MM.1S (cell line): Measurements from ENCODE around the gene ARL8B.

Experiments
- EZH2 ChIP-seq: fragments of 300-600 bp; sonication (generic); optimal IDR thresholded peaks from 2 replicates; pipeline ENCODE3; 2017; ENCODE audit warnings: low read depth, mild to moderate bottlenecking, antibody characterized with exemption, low read length, mixed read lengths
- TF ChIP-seq, protein P1 (sequence below): fragments of 300-600 bp; sonication (generic); IDR thresholded peaks from 2 replicates; pipeline ENCODE4 v1.5.1; 2016; ENCODE audit warnings: antibody characterized with exemption, low read length, mixed read lengths

DNA sequence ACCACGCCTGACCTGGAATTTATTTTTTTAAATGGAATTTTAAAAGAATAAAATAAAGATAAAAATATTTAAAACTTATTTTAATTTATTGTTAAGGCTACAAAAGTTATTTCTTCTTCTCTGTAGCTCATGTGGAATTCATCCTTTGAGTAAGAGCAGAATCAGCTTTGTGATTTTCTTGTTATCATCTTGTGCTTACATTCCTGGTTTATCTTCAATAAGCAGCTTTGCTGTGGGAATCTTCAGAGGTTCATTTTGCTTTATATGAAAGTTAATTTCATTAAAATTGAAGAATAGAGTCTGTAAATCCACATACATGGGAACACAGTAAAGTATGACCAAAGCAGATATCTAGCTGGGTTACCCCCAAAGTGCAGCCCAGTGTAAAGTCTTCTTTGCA, 35.4 kb upstream of the ARL8B start:
- TF ChIP-seq, protein P1, sequence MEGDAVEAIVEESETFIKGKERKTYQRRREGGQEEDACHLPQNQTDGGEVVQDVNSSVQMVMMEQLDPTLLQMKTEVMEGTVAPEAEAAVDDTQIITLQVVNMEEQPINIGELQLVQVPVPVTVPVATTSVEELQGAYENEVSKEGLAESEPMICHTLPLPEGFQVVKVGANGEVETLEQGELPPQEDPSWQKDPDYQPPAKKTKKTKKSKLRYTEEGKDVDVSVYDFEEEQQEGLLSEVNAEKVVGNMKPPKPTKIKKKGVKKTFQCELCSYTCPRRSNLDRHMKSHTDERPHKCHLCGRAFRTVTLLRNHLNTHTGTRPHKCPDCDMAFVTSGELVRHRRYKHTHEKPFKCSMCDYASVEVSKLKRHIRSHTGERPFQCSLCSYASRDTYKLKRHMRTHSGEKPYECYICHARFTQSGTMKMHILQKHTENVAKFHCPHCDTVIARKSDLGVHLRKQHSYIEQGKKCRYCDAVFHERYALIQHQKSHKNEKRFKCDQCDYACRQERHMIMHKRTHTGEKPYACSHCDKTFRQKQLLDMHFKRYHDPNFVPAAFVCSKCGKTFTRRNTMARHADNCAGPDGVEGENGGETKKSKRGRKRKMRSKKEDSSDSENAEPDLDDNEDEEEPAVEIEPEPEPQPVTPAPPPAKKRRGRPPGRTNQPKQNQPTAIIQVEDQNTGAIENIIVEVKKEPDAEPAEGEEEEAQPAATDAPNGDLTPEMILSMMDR, result no peak
- no peak for TF ChIP-seq EZH2
